Activated CD4-positive, alpha-beta T cell treated with anti-CD3 and anti-CD28 coated beads for 36 hours (primary cell): ENCODE measurements around the gene ARHGAP35. TPM values are rescaled to one million over a fixed set of nuclear protein-coding genes. Genes with fewer than 3 reads are reported as not detected.
"Not testable (repeated sequence)": the region's sequence is repeated elsewhere in the genome, so short reads cannot be mapped to it uniquely, and the experiment has no call there.

Experiments used
- ATAC-seq: fragments of 200-7000 bp; cut with Tn5 transposase; one replicate; pipeline ENCODE4 v1.10.0; 2021; ENCODE audit warnings: mild to moderate bottlenecking, moderate library complexity
- CTCF ChIA-PET: fragments of 350-600 bp; sonication (Branson Sonifier 250); formaldehyde crosslinking; loops from one replicate; lab custom pipeline; 2021; ENCODE audit warnings: antibody characterized with exemption; lab: Charles Lee
- POLR2A ChIA-PET: fragments of 350-600 bp; sonication (Branson Sonifier 250); formaldehyde crosslinking; loops from one replicate; lab custom pipeline; 2021; ENCODE audit warnings: antibody characterized with exemption, inconsistent platforms; lab: Charles Lee
- DNase-seq: peaks from one replicate; pipeline ENCODE4 v3.0.0-alpha.2; 2020
- H3K27ac Mint-ChIP-seq: one replicate; pipeline ENCODE4 v1.8.0; 2021; ENCODE audit warnings: mixed read lengths
- H3K27me3 Mint-ChIP-seq: one replicate; pipeline ENCODE4 v1.8.0; 2021; ENCODE audit warnings: mixed read lengths
- H3K36me3 Mint-ChIP-seq: one replicate; pipeline ENCODE4 v1.8.0; 2021; ENCODE audit warnings: low read depth, mixed read lengths
- H3K4me1 Mint-ChIP-seq: one replicate; pipeline ENCODE4 v1.8.0; 2021; ENCODE audit warnings: mixed read lengths
- H3K4me3 Mint-ChIP-seq: one replicate; pipeline ENCODE4 v1.8.0; 2021; ENCODE audit warnings: mild to moderate bottlenecking, moderate library complexity, mixed read lengths
- H3K9me3 Mint-ChIP-seq: one replicate; pipeline ENCODE4 v1.8.0; 2021; ENCODE audit warnings: low read depth, mixed read lengths
- intact Hi-C, 2 experiments: fragments of 100-400 bp; cut with DNase I in 1 of 2; cut with micrococcal nuclease in 1 of 2; formaldehyde crosslinking; loops; one replicate each; pipeline versions ENCODE4 v1.14.2 to v1.15.1; 2022 to 2024; cut with DNase I, micrococcal nuclease
- total RNA-seq, 2 experiments: library from RNA; stranded (reverse); gene quantifications; one replicate each; pipeline ENCODE4 v1.2.3, GENCODE V29; 2021

Gene ARHGAP35
- total RNA-seq, 2 experiments from 2014 or later, result 16.5 to 17.2 TPM

- Mint-ChIP-seq H3K4me1 (peaks cover 33% of the 10 kb centered on the region), H3K27me3 (no peaks in the 10 kb centered on the region), H3K9me3 (no peaks in the 10 kb centered on the region), H3K27ac (no peak overlapping the region), H3K36me3 (peaks cover 4% of the 10 kb centered on the region), H3K4me3 (no peak overlapping the region)
- intact Hi-C loops, result no loop called here
- ATAC-seq, result no peak
- CTCF ChIA-PET, result interaction anchor here (0.8 kb wide), 1 partner anchor 146 kb away, joined by 5 read pairs; no protein-coding TSS in a partner anchor
- POLR2A ChIA-PET, result no interaction called here
- DNase-seq, result no peak
These were observed 6.4 kb downstream of the ARHGAP35 start for GRCh38 chr19:46867170-46867569.

DNA sequence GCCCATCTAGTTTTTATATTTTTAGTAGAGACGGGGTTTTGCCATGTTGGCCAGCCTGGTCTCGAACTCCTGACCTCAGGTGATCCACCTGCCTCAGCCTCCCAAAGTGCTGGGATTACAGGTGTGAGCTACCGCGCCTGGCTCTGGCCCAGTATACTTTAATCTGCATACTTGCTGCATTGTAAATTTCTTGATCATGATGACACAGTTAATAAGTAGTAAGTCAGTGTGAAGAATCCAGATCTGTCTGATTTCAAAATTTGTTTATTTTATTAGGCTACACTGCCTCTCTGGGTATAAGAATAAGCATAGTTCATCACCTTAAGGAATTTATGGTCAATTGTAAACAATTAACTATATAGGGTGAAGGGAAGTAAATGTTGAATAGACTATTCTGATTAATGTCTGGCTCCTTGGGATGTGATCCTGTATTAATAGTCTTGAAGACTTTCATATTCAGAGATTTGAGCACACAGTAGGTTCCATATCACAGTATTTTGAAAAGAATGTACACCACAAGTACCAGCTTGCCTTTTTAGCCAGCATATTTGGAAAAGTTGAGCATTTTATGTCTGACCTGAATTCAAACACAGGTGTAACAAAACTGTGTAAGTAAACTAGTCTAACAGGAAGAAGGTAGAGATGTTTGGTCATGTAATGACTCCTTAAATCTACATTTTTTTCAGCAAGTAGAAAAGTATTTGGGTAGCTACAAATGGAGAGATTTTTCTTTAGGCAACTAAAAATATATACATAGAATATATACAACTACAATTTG, 7.4 kb downstream of the ARHGAP35 start:
- Mint-ChIP-seq H3K27me3 (no peaks in the 10 kb centered on the region), H3K36me3 (peaks cover 6% of the 10 kb centered on the region), H3K4me3 (no peak overlapping the region), H3K27ac (no peak overlapping the region), H3K9me3 (no peaks in the 10 kb centered on the region), H3K4me1 (peaks cover 33% of the 10 kb centered on the region)
- CTCF ChIA-PET, result interaction anchor here (1.0 to 1.4 kb wide), 4 partner anchors 12 to 145 kb away, joined by 3 to 6 read pairs (median 4); no protein-coding TSS in a partner anchor
- intact Hi-C loops, result no loop called here
- DNase-seq (no peak), ATAC-seq (no peak)
- POLR2A ChIA-PET, result no interaction called here

- peaks cover 21% of the 10 kb centered on the region for H3K4me1 Mint-ChIP-seq
- H3K36me3 Mint-ChIP-seq, H3K27me3 Mint-ChIP-seq: not testable (repeated sequence)
These were observed 10.4 kb downstream of the ARHGAP35 start for GRCh38 chr19:46871173-46871572.

DNA sequence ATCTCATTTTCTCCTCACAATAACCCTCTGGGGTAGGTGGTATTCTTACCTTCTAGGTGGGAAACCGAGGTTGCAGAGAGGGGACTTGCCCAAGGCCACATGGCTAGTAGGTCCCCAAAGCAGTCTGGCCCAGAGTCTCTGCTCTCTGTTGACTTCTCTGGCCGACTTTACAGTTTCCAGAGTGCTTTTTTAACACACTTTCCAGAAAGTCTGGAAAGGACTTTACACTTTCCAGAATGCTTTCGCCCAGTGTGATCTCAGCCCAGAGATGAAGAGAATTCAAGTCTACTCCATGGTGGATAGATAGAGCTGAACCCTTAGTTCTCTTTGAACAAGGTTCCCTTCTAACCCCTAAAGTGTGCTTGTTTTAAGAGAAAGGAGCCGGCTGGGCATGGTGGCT, 12.2 kb downstream of the ARHGAP35 start:
- H3K4me3 Mint-ChIP-seq, result no peak overlapping the region
- no peaks in the 10 kb centered on the region for H3K9me3 Mint-ChIP-seq
- no peaks in the 10 kb centered on the region for H3K27me3 Mint-ChIP-seq
- no peak overlapping the region for H3K27ac Mint-ChIP-seq
- DNase-seq (no peak), ATAC-seq (no peak)
- peaks cover 9% of the 10 kb centered on the region for H3K36me3 Mint-ChIP-seq
- intact Hi-C loops, result no loop called here
- ChIA-PET POLR2A (no interaction called here), CTCF (no interaction called here)
- H3K4me1 Mint-ChIP-seq, result peaks cover 6% of the 10 kb centered on the region

More at GRCh38 chr19:46871173-46871572, 10.4 kb downstream of the ARHGAP35 start:
- H3K27ac Mint-ChIP-seq, intact Hi-C loops, ATAC-seq, POLR2A ChIA-PET, H3K9me3 Mint-ChIP-seq, H3K4me3 Mint-ChIP-seq, DNase-seq: not testable (repeated sequence)
- CTCF ChIA-PET, result interaction anchor here (1.2 kb wide), 1 partner anchor 131 kb away, joined by 4 read pairs; no protein-coding TSS in a partner anchor

GRCh38 chr19:46875234-46875633, 14.4 kb downstream of the ARHGAP35 start:
- no peak for DNase-seq
- Mint-ChIP-seq H3K27me3 (no peaks in the 10 kb centered on the region), H3K4me3 (no peak overlapping the region), H3K4me1 (no peaks in the 10 kb centered on the region), H3K36me3 (peaks cover 9% of the 10 kb centered on the region), H3K27ac (no peak overlapping the region), H3K9me3 (no peaks in the 10 kb centered on the region)
- POLR2A ChIA-PET, result no interaction called here
- CTCF ChIA-PET, result no interaction called here
- ATAC-seq, result no peak
- intact Hi-C loops, result no loop called here

GRCh38 chr19:46875657-46876056, 14.9 kb downstream of the ARHGAP35 start:
- no peaks in the 10 kb centered on the region for H3K9me3 Mint-ChIP-seq
- H3K4me3 Mint-ChIP-seq, result no peak overlapping the region
- no peaks in the 10 kb centered on the region for H3K27me3 Mint-ChIP-seq
- POLR2A ChIA-PET, result no interaction called here
- no peaks in the 10 kb centered on the region for H3K4me1 Mint-ChIP-seq
- intact Hi-C loops, result no loop called here
- H3K36me3 Mint-ChIP-seq, result peaks cover 10% of the 10 kb centered on the region
- CTCF ChIA-PET, result interaction anchor here (1.5 kb wide), 1 partner anchor 138 kb away, joined by 5 read pairs; no protein-coding TSS in a partner anchor
- DNase-seq (no peak), ATAC-seq (no peak)
- H3K27ac Mint-ChIP-seq, result no peak overlapping the region

DNA sequence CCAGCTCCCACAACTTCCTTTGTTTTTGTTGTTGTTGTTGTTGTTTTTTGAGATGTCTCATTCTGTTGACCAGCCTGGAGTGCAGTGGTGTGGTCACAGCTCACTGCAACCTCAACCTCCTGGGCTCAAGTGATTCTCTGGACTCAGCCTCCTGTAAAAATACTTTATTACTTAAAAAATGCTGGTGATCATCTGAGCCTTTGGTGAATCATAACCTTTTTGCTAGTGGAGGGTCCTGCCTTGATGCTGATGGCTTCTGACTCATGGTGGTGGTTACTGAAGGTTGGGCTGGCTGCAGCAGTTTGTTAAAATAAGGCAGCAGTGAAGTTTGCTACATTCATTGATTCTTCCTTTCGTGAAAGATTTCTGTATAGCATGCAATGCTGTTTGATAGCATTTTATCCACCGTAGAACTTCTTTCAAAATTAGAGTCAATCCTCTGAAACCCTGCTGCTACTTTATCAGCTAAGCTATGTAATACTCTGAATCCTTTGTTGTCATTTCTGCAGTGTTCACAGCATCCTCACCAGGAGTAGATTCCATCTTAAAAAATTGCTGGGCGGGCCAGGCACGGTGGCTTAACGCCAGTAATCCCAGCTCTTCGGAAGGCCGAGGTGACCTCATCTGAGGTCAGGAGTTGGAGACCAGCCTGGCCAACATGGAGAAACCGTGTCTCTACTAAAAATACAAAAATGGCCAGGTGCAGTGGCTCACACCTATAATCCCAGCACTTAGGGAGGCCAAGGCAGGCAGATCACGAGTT, 18.0 kb downstream of the ARHGAP35 start:
- H3K27ac Mint-ChIP-seq, result no peak overlapping the region
- intact Hi-C loops, result no loop called here
- DNase-seq (no peak), ATAC-seq (peak; percentile 75)
- CTCF ChIA-PET, result interaction anchor here (0.6 to 0.7 kb wide), 2 partner anchors 125 to 593 kb away, joined by 3 read pairs; no protein-coding TSS in a partner anchor
- POLR2A ChIA-PET, result no interaction called here
- no peak overlapping the region for H3K4me3 Mint-ChIP-seq
- H3K36me3 Mint-ChIP-seq, result peaks cover 8% of the 10 kb centered on the region
- no peaks in the 10 kb centered on the region for H3K4me1 Mint-ChIP-seq
- no peaks in the 10 kb centered on the region for H3K27me3 Mint-ChIP-seq
- H3K9me3 Mint-ChIP-seq, result no peaks in the 10 kb centered on the region

DNA sequence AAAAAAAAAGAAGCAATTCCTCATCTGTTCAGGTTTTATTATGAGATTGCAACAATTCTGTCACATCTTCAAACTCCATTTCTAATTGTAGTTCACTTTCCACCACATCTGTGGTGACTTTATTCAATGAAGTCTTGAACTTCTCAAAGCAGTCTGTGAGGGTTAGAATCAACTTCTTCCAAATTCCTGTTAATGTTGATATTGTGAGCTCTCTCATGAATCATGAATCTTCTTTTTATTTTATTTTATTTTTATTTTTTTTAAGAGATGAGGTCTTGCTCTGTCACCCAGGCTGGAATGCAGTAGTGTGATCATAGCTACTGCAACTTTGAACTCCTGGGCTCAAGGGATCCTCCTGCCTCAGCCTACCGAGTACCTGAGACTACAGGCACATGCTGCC, 19.6 kb downstream of the ARHGAP35 start:
- ATAC-seq (no peak), DNase-seq (no peak)
- no peak overlapping the region for H3K4me3 Mint-ChIP-seq
- H3K9me3 Mint-ChIP-seq, result no peaks in the 10 kb centered on the region
- no peak overlapping the region for H3K27ac Mint-ChIP-seq
- no peaks in the 10 kb centered on the region for H3K27me3 Mint-ChIP-seq
- intact Hi-C loops, result no loop called here
- CTCF ChIA-PET, result interaction anchor here (0.8 to 1.1 kb wide), 2 partner anchors 16 to 1392 kb away, joined by 3 read pairs; no protein-coding TSS in a partner anchor
- H3K4me1 Mint-ChIP-seq, result peaks cover 2% of the 10 kb centered on the region
- peaks cover 5% of the 10 kb centered on the region for H3K36me3 Mint-ChIP-seq
- POLR2A ChIA-PET, result interaction anchor here (0.7 kb wide), 2 partner anchors 75 to 111 kb away, joined by 3 read pairs; no protein-coding TSS in a partner anchor

- no peak for DNase-seq
- Mint-ChIP-seq H3K27me3 (no peaks in the 10 kb centered on the region), H3K4me3 (no peak overlapping the region), H3K4me1 (peaks cover 5% of the 10 kb centered on the region), H3K27ac (no peak overlapping the region), H3K9me3 (no peaks in the 10 kb centered on the region), H3K36me3 (peaks cover 2% of the 10 kb centered on the region)
- intact Hi-C loops, result no loop called here
- no peak for ATAC-seq
- CTCF ChIA-PET, result interaction anchor here (0.8 to 1.2 kb wide), 4 partner anchors 12 to 1391 kb away, joined by 3 read pairs; no protein-coding TSS in a partner anchor
- POLR2A ChIA-PET, result interaction anchor here (0.6 to 0.7 kb wide), 2 partner anchors 16 to 110 kb away, joined by 3 to 5 read pairs; no protein-coding TSS in a partner anchor
These were observed 20.3 kb downstream of the ARHGAP35 start for GRCh38 chr19:46881092-46881491.

GRCh38 chr19:46882034-46882433, 21.2 kb downstream of the ARHGAP35 start:
- peaks cover 13% of the 10 kb centered on the region for H3K4me1 Mint-ChIP-seq
- peaks cover 2% of the 10 kb centered on the region for H3K36me3 Mint-ChIP-seq
- H3K4me3 Mint-ChIP-seq, result no peak overlapping the region
- no peaks in the 10 kb centered on the region for H3K9me3 Mint-ChIP-seq
- ChIA-PET POLR2A (no interaction called here), CTCF (interaction anchor here (0.8 to 1.2 kb wide), 2 partner anchors 13 to 30 kb away, joined by 3 read pairs; no protein-coding TSS in a partner anchor)
- H3K27me3 Mint-ChIP-seq, result no peaks in the 10 kb centered on the region
- ATAC-seq (no peak), DNase-seq (no peak)
- no peak overlapping the region for H3K27ac Mint-ChIP-seq
- intact Hi-C loops, result no loop called here

- H3K36me3 Mint-ChIP-seq, H3K27me3 Mint-ChIP-seq, DNase-seq, H3K27ac Mint-ChIP-seq, intact Hi-C loops, H3K9me3 Mint-ChIP-seq, ATAC-seq, POLR2A ChIA-PET, H3K4me3 Mint-ChIP-seq: not testable (repeated sequence)
- H3K4me1 Mint-ChIP-seq, result peaks cover 17% of the 10 kb centered on the region
- CTCF ChIA-PET, result interaction anchor here (0.7 to 0.8 kb wide), 2 partner anchors 63 to 1125 kb away, joined by 3 to 6 read pairs; no protein-coding TSS in a partner anchor
These were observed 22.0 kb downstream of the ARHGAP35 start for GRCh38 chr19:46882751-46883150.
